PC-3 (cell line): ENCODE measurements around the gene IQCF6. TPM values are rescaled to one million over a fixed set of nuclear protein-coding genes. Genes with fewer than 3 reads are reported as not detected.

ENCODE experiments used
- ATAC-seq: fragments of 200-7000 bp; cut with Tn5 transposase; 2 replicates; pipeline ENCODE4 v1.9.1; 2020; ENCODE audit warnings: mild to moderate bottlenecking, moderate library complexity
- BruUV-seq: library from RNA; stranded (reverse); fragments of 400-500 nt; replicated peaks from 2 replicates; lab custom pipeline; 2021; lab: Mats Ljungman, UMichigan
- CTCF ChIA-PET: fragments of 300-600 bp; sonication (Branson Sonifier 250); formaldehyde crosslinking; loops from one replicate; lab custom pipeline; 2022; ENCODE audit warnings: antibody characterized with exemption; lab: Charles Lee
- POLR2A ChIA-PET: fragments of 300-600 bp; sonication (Branson Sonifier 250); formaldehyde crosslinking; loops from one replicate; lab custom pipeline; 2022; ENCODE audit warnings: antibody characterized with exemption; ENCODE audit not compliant: unreplicated experiment; lab: Charles Lee
- DNase-seq: peaks from one replicate; pipeline ENCODE4 v3.0.0-alpha.2; 2015
- H2AFZ ChIP-seq: fragments of 300-600 bp; sonication (generic); 2 replicates; pipeline ENCODE4 v1.6.0; 2016; ENCODE audit warnings: antibody characterized with exemption, low read length
- H3F3A ChIP-seq: fragments of 300-600 bp; sonication (generic); one replicate; pipeline ENCODE4 v1.6.0; 2017; ENCODE audit warnings: antibody characterized with exemption, low read length, control low read depth, mild to moderate bottlenecking; ENCODE audit not compliant: unreplicated experiment
- H3K27ac ChIP-seq: fragments of 300-600 bp; sonication (generic); 2 replicates; pipeline ENCODE4 v1.5.1; 2016; ENCODE audit warnings: mild to moderate bottlenecking, low read length
- H3K27me3 ChIP-seq: fragments of 300-600 bp; sonication (generic); 2 replicates; pipeline ENCODE4 v1.6.1; 2016; ENCODE audit warnings: low read length, mixed read lengths
- H3K36me3 ChIP-seq: fragments of 300-600 bp; sonication (generic); 2 replicates; pipeline ENCODE4 v1.6.1; 2016; ENCODE audit warnings: low read depth, mixed run types, low read length, mixed read lengths
- H3K4me1 ChIP-seq: fragments of 300-600 bp; sonication (generic); 2 replicates; pipeline ENCODE4 v1.5.1; 2016; ENCODE audit warnings: low read length; ENCODE audit not compliant: insufficient read depth
- H3K4me2 ChIP-seq: fragments of 300-600 bp; sonication (generic); 2 replicates; pipeline ENCODE4 v1.6.0; 2016; ENCODE audit warnings: low read length
- H3K4me3 ChIP-seq: fragments of 300-600 bp; sonication (generic); 2 replicates; pipeline ENCODE4 v1.5.1; 2016; ENCODE audit warnings: mild to moderate bottlenecking, low read length, mixed read lengths
- H3K79me2 ChIP-seq: fragments of 300-600 bp; sonication (generic); 2 replicates; pipeline ENCODE4 v1.6.1; 2017; ENCODE audit warnings: low read length, mixed read lengths
- H3K9ac ChIP-seq: fragments of 300-600 bp; sonication (generic); 2 replicates; pipeline ENCODE4 v1.6.0; 2016; ENCODE audit warnings: mild to moderate bottlenecking, low read length
- H3K9me2 ChIP-seq: fragments of 300-600 bp; sonication (generic); replicated peaks from 2 replicates; pipeline ENCODE4 v1.6.1; 2016; ENCODE audit warnings: mixed run types, low read length, mixed read lengths
- H3K9me3 ChIP-seq: fragments of 300-600 bp; sonication (generic); 2 replicates; pipeline ENCODE4 v1.6.1; 2016; ENCODE audit warnings: low read length, mixed read lengths
- H4K20me1 ChIP-seq: fragments of 300-600 bp; sonication (generic); 2 replicates; pipeline ENCODE4 v1.6.1; 2016; ENCODE audit warnings: low read length, mixed read lengths
- CTCF ChIP-seq: fragments of 300-600 bp; sonication (generic); conservative IDR thresholded peaks from 2 replicates; pipeline ENCODE4 v1.5.1; 2017; ENCODE audit warnings: antibody characterized with exemption, low read depth, mild to moderate bottlenecking, low read length
- EZH2 ChIP-seq: fragments of 300-600 bp; sonication (generic); IDR thresholded peaks from one replicate; pipeline ENCODE4 v1.6.1; 2017; ENCODE audit warnings: antibody characterized with exemption, mild to moderate bottlenecking, low read length; ENCODE audit not compliant: unreplicated experiment
- EZH2phosphoT487 ChIP-seq: fragments of 300-600 bp; sonication (generic); IDR thresholded peaks from 2 replicates; pipeline ENCODE4 v1.6.1; 2018; ENCODE audit warnings: mild to moderate bottlenecking, antibody characterized with exemption, low read length, borderline replicate concordance
- intact Hi-C: fragments of 100-400 bp; cut with micrococcal nuclease; formaldehyde crosslinking; loops from 2 replicates; pipeline ENCODE4 v1.9.0; 2023
- total RNA-seq: library from RNA; depleted of rRNA; stranded (reverse); fragments of >200 nt; gene quantifications from 2 replicates; pipeline ENCODE4 v1.2.3, GENCODE V29; 2014

The IQCF6 gene
- total RNA-seq, 1 experiment from 2014 or later, result not detected

GRCh38 chr3:51751287-51751686 is 27.8 kb downstream of the IQCF6 start:
- no peaks in the 10 kb centered on the region for H3K9me2 ChIP-seq
- H3F3A ChIP-seq, result no peaks in the 10 kb centered on the region
- peaks cover 20% of the 10 kb centered on the region for H3K9me3 ChIP-seq
- no peak overlapping the region for H2AFZ ChIP-seq
- intact Hi-C loops, result no loop called here
- no peaks in the 10 kb centered on the region for H3K36me3 ChIP-seq
- H3K27ac ChIP-seq, result no peak overlapping the region
- no peak overlapping the region for H3K4me2 ChIP-seq
- TF ChIP-seq EZH2 (no peak), CTCF (no peak), EZH2phosphoT487 (no peak)
- H3K79me2 ChIP-seq, result no peaks in the 10 kb centered on the region
- POLR2A ChIA-PET, result no interaction called here
- CTCF ChIA-PET, result no interaction called here
- ATAC-seq (no peak), DNase-seq (no peak)
- BruUV-seq, result no TSS peak
- H3K4me1 ChIP-seq, result no peaks in the 10 kb centered on the region
- no peaks in the 10 kb centered on the region; the same call in 1 of the 2 replicates for H3K27me3 ChIP-seq
- H3K4me3 ChIP-seq, result no peak overlapping the region
- H3K9ac ChIP-seq, result no peak overlapping the region
- no peaks in the 10 kb centered on the region for H4K20me1 ChIP-seq

DNA sequence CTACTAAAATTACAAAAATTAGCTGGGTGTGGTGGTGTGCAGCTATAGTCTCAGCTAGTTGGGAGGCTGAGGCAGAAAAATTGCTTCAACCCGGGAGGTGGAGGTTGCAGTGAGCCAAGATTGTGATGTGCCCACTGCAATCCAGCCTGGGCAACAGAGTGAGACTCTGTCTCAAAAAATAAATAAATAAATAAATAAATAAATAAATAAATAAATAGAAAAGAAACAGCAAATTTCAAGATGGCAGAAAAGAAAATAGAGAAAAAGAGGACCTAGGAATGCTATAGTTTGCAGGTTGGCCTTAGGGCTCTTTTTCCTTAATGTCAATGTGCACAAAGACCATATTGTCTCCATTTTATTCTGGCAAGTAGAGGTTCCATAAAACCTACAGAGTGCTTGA is 28.2 kb downstream of the IQCF6 start:
- intact Hi-C loops, result no loop called here
- no peak for DNase-seq
- H3K9me2 ChIP-seq, result no peaks in the 10 kb centered on the region
- H3K4me2 ChIP-seq, result no peak overlapping the region
- H3K79me2 ChIP-seq, result no peaks in the 10 kb centered on the region
- no peak for ATAC-seq
- CTCF ChIA-PET, result no interaction called here
- BruUV-seq, result no TSS peak
- no peaks in the 10 kb centered on the region; the same call in 1 of the 2 replicates for H3K27me3 ChIP-seq
- no peak overlapping the region for H3K9ac ChIP-seq
- no peaks in the 10 kb centered on the region for H4K20me1 ChIP-seq
- POLR2A ChIA-PET, result no interaction called here
- H3K36me3 ChIP-seq, result no peaks in the 10 kb centered on the region
- H3K4me1 ChIP-seq, result no peaks in the 10 kb centered on the region
- H2AFZ ChIP-seq, result no peak overlapping the region
- TF ChIP-seq CTCF, result no peak
- TF ChIP-seq EZH2, result no peak
- TF ChIP-seq EZH2phosphoT487, result no peak
- no peaks in the 10 kb centered on the region for H3F3A ChIP-seq
- no peak overlapping the region for H3K4me3 ChIP-seq
- no peak overlapping the region for H3K27ac ChIP-seq
- peaks cover 17% of the 10 kb centered on the region for H3K9me3 ChIP-seq

DNA sequence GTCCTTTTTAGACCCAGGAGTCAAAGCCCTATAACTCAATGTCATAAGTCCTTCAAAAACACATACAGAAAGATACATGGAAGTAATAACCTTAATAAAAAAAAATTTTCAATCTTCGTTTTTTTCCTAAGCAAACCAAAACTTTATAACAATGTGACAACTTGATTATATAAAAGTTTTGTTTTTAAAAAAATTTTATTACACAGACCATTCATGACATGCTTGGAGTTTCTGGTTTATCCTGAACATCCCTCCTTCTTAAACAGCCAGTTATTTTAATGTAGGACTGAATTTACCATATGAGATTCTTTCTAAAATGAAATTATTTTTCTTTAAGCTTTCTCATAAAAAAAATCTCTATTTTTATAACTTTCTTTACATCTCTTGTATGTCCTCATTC is 30.7 kb downstream of the IQCF6 start:
- no peak overlapping the region for H2AFZ ChIP-seq
- CTCF ChIA-PET, result no interaction called here
- no peaks in the 10 kb centered on the region for H3K36me3 ChIP-seq
- intact Hi-C loops, result no loop called here
- no peaks in the 10 kb centered on the region for H4K20me1 ChIP-seq
- POLR2A ChIA-PET, result no interaction called here
- no peaks in the 10 kb centered on the region for H3K9me2 ChIP-seq
- no peaks in the 10 kb centered on the region; the same call in 1 of the 2 replicates for H3K27me3 ChIP-seq
- H3K9ac ChIP-seq, result no peak overlapping the region
- no peaks in the 10 kb centered on the region for H3F3A ChIP-seq
- H3K27ac ChIP-seq, result no peak overlapping the region
- no peak for TF ChIP-seq EZH2phosphoT487
- no peak for TF ChIP-seq CTCF
- TF ChIP-seq EZH2, result no peak
- H3K9me3 ChIP-seq, result peaks cover 7% of the 10 kb centered on the region; the same call in 1 of the 2 replicates
- no peak for ATAC-seq
- no peak for DNase-seq
- no peaks in the 10 kb centered on the region for H3K79me2 ChIP-seq
- H3K4me1 ChIP-seq, result no peaks in the 10 kb centered on the region
- H3K4me3 ChIP-seq, result no peak overlapping the region
- no TSS peak for BruUV-seq
- no peak overlapping the region for H3K4me2 ChIP-seq
